ENCODE measurements around the gene PEPD. TPM values are rescaled to one million over a fixed set of nuclear protein-coding genes. Genes with fewer than 3 reads are reported as not detected.

PEPD gene
- total and polyA plus RNA-seq, 4 donors: 37.3 to 211 (median 117) TPM

DNA sequence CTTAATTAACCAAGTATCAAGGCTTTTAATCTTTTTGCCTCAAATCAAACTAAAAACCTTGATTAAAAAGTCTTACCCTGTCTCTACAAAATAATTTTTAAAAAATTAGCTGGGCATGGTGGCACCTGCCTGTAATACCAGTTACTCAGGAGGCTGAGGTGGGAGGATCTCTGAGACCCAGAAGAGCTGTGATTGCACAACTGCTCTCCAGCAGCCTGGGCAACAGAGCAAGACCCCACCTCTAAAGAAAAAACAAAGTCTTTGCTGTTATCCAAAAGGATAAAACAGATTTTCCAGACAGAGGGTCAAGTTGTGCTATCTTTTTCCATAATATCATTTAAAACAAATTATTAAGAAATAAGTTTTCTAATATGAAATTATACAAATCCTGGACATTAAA, 174.9 kb downstream of the PEPD start:
- H3K36me3 ChIP-seq (ENCODE audit: control insufficient read depth in 4 of 4, insufficient read depth in 3 of 4, low read depth in 1 of 4, low read length in 3 of 4): no peaks in the 10 kb centered on the region
- H3K9ac ChIP-seq (ENCODE audit: low read depth in 1 of 2, low read length in 2 of 2): no peak overlapping the region
- no peak overlapping the region for H3K4me3 ChIP-seq (ENCODE audit: low read depth in 1 of 3, low read length in 3 of 3)
- no peak for DNase-seq (ENCODE audit: low spot score)
- H3K27me3 ChIP-seq (ENCODE audit: control insufficient read depth in 4 of 4, insufficient read depth in 4 of 4, low read length in 3 of 4): no peaks in the 10 kb centered on the region
- TF ChIP-seq GABPA (IDR thresholded peaks at IDR 0.05 in 1 of 2, conservative IDR thresholded peaks at IDR 0.05 in 1 of 2) (no peak), RAD21 (IDR thresholded peaks at IDR 0.05) (no peak), FOXA2 (IDR thresholded peaks at IDR 0.05) (no peak), HNF4G (IDR thresholded peaks at IDR 0.05) (no peak), FOXA1 (IDR thresholded peaks at IDR 0.05) (no peak), NR2F2 (IDR thresholded peaks at IDR 0.05) (no peak), YY1 (IDR thresholded peaks at IDR 0.05) (no peak), JUND (IDR thresholded peaks at IDR 0.05) (no peak), RXRA (IDR thresholded peaks at IDR 0.05) (no peak), TAF1 (conservative IDR thresholded peaks at IDR 0.05) (no peak), EGR1 (IDR thresholded peaks at IDR 0.05; ENCODE audit: low read depth in 2 of 2) (no peak), HNF4A (conservative IDR thresholded peaks at IDR 0.05) (no peak), SP1 (IDR thresholded peaks at IDR 0.05) (no peak)
- TF ChIP-seq, protein P1, sequence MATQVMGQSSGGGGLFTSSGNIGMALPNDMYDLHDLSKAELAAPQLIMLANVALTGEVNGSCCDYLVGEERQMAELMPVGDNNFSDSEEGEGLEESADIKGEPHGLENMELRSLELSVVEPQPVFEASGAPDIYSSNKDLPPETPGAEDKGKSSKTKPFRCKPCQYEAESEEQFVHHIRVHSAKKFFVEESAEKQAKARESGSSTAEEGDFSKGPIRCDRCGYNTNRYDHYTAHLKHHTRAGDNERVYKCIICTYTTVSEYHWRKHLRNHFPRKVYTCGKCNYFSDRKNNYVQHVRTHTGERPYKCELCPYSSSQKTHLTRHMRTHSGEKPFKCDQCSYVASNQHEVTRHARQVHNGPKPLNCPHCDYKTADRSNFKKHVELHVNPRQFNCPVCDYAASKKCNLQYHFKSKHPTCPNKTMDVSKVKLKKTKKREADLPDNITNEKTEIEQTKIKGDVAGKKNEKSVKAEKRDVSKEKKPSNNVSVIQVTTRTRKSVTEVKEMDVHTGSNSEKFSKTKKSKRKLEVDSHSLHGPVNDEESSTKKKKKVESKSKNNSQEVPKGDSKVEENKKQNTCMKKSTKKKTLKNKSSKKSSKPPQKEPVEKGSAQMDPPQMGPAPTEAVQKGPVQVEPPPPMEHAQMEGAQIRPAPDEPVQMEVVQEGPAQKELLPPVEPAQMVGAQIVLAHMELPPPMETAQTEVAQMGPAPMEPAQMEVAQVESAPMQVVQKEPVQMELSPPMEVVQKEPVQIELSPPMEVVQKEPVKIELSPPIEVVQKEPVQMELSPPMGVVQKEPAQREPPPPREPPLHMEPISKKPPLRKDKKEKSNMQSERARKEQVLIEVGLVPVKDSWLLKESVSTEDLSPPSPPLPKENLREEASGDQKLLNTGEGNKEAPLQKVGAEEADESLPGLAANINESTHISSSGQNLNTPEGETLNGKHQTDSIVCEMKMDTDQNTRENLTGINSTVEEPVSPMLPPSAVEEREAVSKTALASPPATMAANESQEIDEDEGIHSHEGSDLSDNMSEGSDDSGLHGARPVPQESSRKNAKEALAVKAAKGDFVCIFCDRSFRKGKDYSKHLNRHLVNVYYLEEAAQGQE (IDR thresholded peaks at IDR 0.05): no peak
- TF ChIP-seq, protein P2, sequence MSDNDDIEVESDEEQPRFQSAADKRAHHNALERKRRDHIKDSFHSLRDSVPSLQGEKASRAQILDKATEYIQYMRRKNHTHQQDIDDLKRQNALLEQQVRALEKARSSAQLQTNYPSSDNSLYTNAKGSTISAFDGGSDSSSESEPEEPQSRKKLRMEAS (IDR thresholded peaks at IDR 0.05): no peak
- TF ChIP-seq, protein P3, sequence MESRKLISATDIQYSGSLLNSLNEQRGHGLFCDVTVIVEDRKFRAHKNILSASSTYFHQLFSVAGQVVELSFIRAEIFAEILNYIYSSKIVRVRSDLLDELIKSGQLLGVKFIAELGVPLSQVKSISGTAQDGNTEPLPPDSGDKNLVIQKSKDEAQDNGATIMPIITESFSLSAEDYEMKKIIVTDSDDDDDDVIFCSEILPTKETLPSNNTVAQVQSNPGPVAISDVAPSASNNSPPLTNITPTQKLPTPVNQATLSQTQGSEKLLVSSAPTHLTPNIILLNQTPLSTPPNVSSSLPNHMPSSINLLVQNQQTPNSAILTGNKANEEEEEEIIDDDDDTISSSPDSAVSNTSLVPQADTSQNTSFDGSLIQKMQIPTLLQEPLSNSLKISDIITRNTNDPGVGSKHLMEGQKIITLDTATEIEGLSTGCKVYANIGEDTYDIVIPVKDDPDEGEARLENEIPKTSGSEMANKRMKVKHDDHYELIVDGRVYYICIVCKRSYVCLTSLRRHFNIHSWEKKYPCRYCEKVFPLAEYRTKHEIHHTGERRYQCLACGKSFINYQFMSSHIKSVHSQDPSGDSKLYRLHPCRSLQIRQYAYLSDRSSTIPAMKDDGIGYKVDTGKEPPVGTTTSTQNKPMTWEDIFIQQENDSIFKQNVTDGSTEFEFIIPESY (IDR thresholded peaks at IDR 0.05): no peak
- TF ChIP-seq, protein P4, sequence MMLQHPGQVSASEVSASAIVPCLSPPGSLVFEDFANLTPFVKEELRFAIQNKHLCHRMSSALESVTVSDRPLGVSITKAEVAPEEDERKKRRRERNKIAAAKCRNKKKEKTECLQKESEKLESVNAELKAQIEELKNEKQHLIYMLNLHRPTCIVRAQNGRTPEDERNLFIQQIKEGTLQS (IDR thresholded peaks at IDR 0.05): no peak
- TF ChIP-seq, protein P5, sequence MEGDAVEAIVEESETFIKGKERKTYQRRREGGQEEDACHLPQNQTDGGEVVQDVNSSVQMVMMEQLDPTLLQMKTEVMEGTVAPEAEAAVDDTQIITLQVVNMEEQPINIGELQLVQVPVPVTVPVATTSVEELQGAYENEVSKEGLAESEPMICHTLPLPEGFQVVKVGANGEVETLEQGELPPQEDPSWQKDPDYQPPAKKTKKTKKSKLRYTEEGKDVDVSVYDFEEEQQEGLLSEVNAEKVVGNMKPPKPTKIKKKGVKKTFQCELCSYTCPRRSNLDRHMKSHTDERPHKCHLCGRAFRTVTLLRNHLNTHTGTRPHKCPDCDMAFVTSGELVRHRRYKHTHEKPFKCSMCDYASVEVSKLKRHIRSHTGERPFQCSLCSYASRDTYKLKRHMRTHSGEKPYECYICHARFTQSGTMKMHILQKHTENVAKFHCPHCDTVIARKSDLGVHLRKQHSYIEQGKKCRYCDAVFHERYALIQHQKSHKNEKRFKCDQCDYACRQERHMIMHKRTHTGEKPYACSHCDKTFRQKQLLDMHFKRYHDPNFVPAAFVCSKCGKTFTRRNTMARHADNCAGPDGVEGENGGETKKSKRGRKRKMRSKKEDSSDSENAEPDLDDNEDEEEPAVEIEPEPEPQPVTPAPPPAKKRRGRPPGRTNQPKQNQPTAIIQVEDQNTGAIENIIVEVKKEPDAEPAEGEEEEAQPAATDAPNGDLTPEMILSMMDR (IDR thresholded peaks at IDR 0.05; ENCODE audit: low read depth, low read length, missing input control): no peak
- H3K9me3 ChIP-seq (ENCODE audit: control insufficient read depth in 4 of 4, low read length in 3 of 4): no peaks in the 10 kb centered on the region
- H3K27ac ChIP-seq (ENCODE audit: low read depth in 1 of 2, low read length in 2 of 2): no peak overlapping the region
- peaks cover 7 to 25% (median 20%) of the 10 kb centered on the region in 4 donors for H3K4me1 ChIP-seq (ENCODE audit: control insufficient read depth in 4 of 4, insufficient read depth in 4 of 4, low read length in 3 of 4)

All from liver (tissue), 9 donors.